Retinal pigment epithelial cell (primary cell): ENCODE data around the gene EDNRB.

ENCODE experiments used
- DNase-seq: peaks from one replicate; pipeline ENCODE4 v3.0.0-alpha.2; 2010; ENCODE audit warnings: low read depth
- H3K4me3 ChIP-seq: 2 replicates; pipeline ENCODE4 v1.5.1; 2011; ENCODE audit warnings: mild to moderate bottlenecking, low read length, control low read depth, moderate library complexity
- CTCF ChIP-seq: conservative IDR thresholded peaks from 2 replicates; pipeline ENCODE4 v1.5.1; 2011; ENCODE audit warnings: low read depth, low read length, control low read depth, inconsistent platforms

The EDNRB gene

GRCh38 chr13:77898097-77898496 lies 20.5 kb downstream of the EDNRB start:
- H3K4me3 ChIP-seq, result no peak overlapping the region
- TF ChIP-seq CTCF, result no peak
- DNase-seq, result no peak

- H3K4me3 ChIP-seq, result no peak overlapping the region
- TF ChIP-seq CTCF, result no peak
- no peak for DNase-seq
Measured at GRCh38 chr13:77896977-77897376, 21.7 kb downstream of the EDNRB start.

GRCh38 chr13:77896536-77896935 lies 22.1 kb downstream of the EDNRB start:
- no peak for TF ChIP-seq CTCF
- DNase-seq, result no peak
- no peak overlapping the region for H3K4me3 ChIP-seq

GRCh38 chr13:77894743-77895142 lies 23.9 kb downstream of the EDNRB start:
- no peak for TF ChIP-seq CTCF
- DNase-seq, result no peak
- no peak overlapping the region for H3K4me3 ChIP-seq

- DNase-seq, result no peak
- TF ChIP-seq CTCF, result no peak
- H3K4me3 ChIP-seq, result no peak overlapping the region
Measured at GRCh38 chr13:77893066-77893465, 25.6 kb downstream of the EDNRB start.

- H3K4me3 ChIP-seq, result no peak overlapping the region
- DNase-seq, result no peak
- no peak for TF ChIP-seq CTCF
Measured at GRCh38 chr13:77892491-77892890, 26.1 kb downstream of the EDNRB start.

GRCh38 chr13:77891486-77891885 lies 27.1 kb downstream of the EDNRB start:
- DNase-seq, result no peak
- no peak for TF ChIP-seq CTCF
- no peak overlapping the region for H3K4me3 ChIP-seq
